DMS 273 (cell line): ENCODE data around the gene WNK4.

Experiments used
- DNase-seq: peaks from one replicate; lab custom pipeline; 2025; ENCODE audit not compliant: unreplicated experiment; lab: John Stamatoyannopoulos, UW

The WNK4 gene

GRCh38 chr17:42832934-42833766 lies 52.7 kb downstream of the WNK4 start, which contains the start of gene PSME3:
PSME3 (plus strand) TSS chr17:42833397; CDS start chr17:42833632, 235 bp downstream.
- peak; percentile 96 for DNase-seq

- peak; percentile 67 for DNase-seq
Observed at GRCh38 chr17:42833767-42834422, 53.5 kb downstream of the WNK4 start.

GRCh38 chr17:42835732-42836131 lies 55.3 kb downstream of the WNK4 start:
- no peak for DNase-seq

DNA sequence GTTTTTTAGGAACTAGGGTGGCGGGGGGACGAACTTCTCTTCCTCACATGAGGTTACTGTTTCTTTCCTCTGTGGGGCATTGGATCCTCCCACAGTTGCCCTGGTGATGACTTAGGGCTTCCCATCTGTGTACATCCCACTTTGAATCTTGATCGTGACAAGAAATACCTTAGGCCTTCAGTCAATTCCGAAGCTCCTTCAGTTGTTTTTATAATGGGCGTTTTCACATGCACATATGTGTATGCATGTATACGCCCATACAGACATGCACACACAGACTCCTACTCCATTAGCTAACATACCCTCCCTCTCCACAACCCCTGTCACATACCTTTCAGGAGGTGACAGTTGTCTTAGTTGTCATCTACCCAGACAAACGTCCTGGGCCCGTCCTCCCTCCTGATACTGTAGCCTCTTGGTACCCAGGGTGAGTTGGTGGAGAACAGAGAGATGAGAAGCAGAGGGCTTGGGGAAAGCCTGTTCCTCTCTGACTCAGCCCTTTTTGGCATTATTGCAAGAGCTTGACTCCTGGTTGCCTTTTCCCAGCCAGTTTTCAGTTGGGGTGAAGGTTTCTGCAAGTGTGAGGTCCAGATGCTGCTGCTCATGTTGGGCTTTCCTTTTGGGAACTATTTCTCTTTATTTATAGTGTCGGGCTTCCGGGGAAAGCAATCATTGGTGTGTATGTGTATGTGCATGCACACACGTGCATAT lies 61.7 kb downstream of the WNK4 start:
- DNase-seq: no peak

DNA sequence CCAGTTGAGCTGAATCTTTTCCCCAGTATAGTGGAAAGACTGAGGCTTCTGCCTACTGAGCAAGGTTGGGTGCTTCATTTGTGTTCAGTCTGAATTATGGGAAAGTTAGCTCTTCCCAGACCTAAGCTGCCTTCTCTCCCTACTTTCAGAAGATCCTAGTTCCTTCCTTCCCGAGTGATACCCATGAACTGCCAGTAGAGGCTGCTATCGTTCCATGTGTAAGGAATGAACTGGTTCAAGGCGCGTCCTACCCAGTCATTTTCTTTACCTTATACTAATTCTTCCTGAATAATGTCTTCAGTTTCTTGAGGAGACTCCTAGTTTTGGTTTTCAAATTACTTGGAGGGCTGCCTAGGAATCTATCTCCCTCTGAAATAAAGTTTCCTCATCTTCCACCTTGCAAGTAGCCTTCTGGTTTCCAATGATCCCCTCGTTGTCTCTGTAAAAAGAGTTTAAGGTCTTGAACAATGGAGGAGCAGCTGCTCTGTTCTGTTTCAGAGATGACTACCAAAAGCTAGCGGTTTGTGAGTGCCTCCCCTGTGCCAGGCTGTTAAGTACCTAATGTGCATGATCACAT lies 63.0 kb downstream of the WNK4 start:
- DNase-seq: peak; percentile 77

- no peak for DNase-seq
Observed at GRCh38 chr17:42844271-42844670, 63.9 kb downstream of the WNK4 start, which contains the start of gene AOC2. AOC2 (plus strand) TSS chr17:42844580; CDS start chr17:42844627, 47 bp downstream.

DNA sequence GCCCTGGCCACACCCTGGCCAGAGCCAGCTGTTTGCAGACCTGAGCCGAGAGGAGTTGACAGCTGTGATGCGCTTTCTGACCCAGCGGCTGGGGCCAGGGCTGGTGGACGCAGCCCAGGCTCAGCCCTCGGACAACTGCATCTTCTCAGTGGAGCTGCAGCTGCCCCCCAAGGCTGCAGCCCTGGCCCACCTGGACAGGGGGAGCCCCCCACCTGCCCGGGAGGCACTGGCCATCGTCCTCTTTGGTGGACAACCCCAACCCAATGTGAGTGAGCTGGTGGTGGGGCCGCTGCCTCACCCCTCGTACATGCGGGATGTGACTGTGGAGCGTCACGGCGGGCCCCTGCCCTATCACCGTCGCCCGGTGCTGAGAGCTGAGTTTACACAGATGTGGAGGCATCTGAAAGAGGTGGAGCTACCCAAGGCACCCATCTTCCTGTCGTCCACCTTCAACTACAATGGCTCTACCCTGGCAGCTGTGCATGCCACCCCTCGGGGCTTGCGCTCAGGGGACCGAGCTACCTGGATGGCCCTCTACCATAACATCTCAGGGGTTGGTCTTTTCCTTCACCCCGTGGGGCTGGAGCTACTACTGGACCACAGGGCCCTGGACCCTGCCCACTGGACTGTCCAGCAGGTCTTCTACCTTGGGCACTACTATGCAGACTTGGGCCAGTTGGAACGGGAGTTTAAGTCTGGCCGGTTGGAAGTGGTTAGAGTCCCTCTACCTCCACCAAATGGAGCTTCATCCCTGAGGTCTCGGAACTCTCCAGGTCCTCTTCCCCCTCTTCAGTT lies 64.5 kb downstream of the WNK4 start:
- DNase-seq: no peak

- DNase-seq: no peak
Observed at GRCh38 chr17:42845556-42845917, 65.1 kb downstream of the WNK4 start.

DNA sequence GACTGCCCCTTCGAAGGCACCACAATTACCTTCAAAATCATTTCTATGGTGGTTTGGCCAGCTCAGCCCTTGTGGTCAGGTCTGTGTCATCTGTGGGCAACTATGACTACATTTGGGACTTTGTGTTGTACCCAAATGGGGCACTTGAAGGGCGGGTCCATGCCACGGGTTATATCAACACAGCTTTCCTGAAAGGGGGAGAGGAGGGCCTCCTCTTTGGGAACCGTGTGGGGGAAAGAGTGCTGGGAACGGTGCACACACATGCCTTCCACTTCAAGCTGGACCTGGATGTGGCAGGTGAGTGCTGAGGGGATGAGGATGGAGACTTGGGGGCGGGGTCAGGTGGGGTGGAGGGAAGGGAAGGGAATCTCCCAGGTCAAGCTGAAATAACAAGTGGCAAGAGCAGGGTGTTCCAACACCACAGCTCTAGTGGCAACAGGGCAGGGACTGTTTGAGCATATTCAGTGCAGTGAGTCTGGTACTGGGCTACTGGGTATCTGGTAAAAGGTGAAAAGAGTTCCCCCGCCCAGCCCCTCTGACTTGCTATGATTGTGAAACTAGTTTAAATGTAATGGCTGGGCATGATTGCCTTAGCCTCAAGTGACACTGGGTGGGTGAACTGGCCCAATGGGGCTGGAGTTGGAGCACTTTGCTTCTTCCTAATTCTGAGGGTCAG lies 65.6 kb downstream of the WNK4 start:
- DNase-seq: no peak
